HepG2 (cell line): Measurements from ENCODE around the gene AARSD1. TPM values are rescaled to one million over a fixed set of nuclear protein-coding genes. Genes with fewer than 3 reads are reported as not detected.

ENCODE experiments used
- HIVEP1 ChIP-seq: sonication (generic); formaldehyde crosslinking; IDR thresholded peaks from 2 replicates; pipeline ENCODE4 v1.4.0; 2020; ENCODE audit warnings: mild to moderate bottlenecking, missing genetic modification reagents
- MIER3 ChIP-seq: IDR thresholded peaks from 2 replicates; pipeline ENCODE4 v1.6.1; 2016; ENCODE audit warnings: missing compliant biosample characterization, borderline replicate concordance
- PRDM4 ChIP-seq: sonication (generic); formaldehyde crosslinking; IDR thresholded peaks from 2 replicates; pipeline ENCODE4 v1.9.0; 2021; ENCODE audit warnings: missing genetic modification reagents, borderline replicate concordance
- RBFOX2 ChIP-seq: fragments of 200-400 bp; formaldehyde crosslinking; IDR thresholded peaks from 2 replicates; pipeline ENCODE4 v1.6.1; 2017; ENCODE audit warnings: low read depth, mild to moderate bottlenecking, low read length
- RELA ChIP-seq: sonication (generic); formaldehyde crosslinking; IDR thresholded peaks from 2 replicates; pipeline ENCODE4 v1.4.0; 2020; ENCODE audit warnings: missing genetic modification reagents
- RNF2 ChIP-seq: fragments of 450-650 bp; conservative IDR thresholded peaks from 2 replicates; pipeline ENCODE4 v1.6.1; 2016; ENCODE audit warnings: low read depth
- SOX5 ChIP-seq: IDR thresholded peaks from 2 replicates; pipeline ENCODE4 v1.6.1; 2016; ENCODE audit warnings: borderline replicate concordance
- SP2 ChIP-seq: sonication (generic); formaldehyde crosslinking; IDR thresholded peaks from 2 replicates; pipeline ENCODE4 v1.5.1; 2020; ENCODE audit warnings: mild to moderate bottlenecking, missing genetic modification reagents
- ZNF142 ChIP-seq: sonication (generic); formaldehyde crosslinking; IDR thresholded peaks from 2 replicates; pipeline ENCODE4 v1.4.0; 2020; ENCODE audit warnings: missing genetic modification reagents
- ZNF337 ChIP-seq: sonication (generic); formaldehyde crosslinking; IDR thresholded peaks from 2 replicates; pipeline ENCODE4 v1.5.1; 2020; ENCODE audit warnings: missing genetic modification reagents, low read depth, mild to moderate bottlenecking, borderline replicate concordance
- ZNF414 ChIP-seq: sonication (generic); formaldehyde crosslinking; IDR thresholded peaks from 2 replicates; pipeline ENCODE4 v1.5.0; 2020; ENCODE audit warnings: missing genetic modification reagents
- ZNF451 ChIP-seq: sonication (generic); formaldehyde crosslinking; IDR thresholded peaks from 2 replicates; pipeline ENCODE4 v1.5.0; 2020; ENCODE audit warnings: mild to moderate bottlenecking, missing genetic modification reagents
- ZNF547 ChIP-seq: sonication (generic); formaldehyde crosslinking; IDR thresholded peaks from 2 replicates; pipeline ENCODE4 v1.5.1; 2020; ENCODE audit warnings: mild to moderate bottlenecking, missing genetic modification reagents
- ZNF552 ChIP-seq: sonication (generic); formaldehyde crosslinking; IDR thresholded peaks from 2 replicates; pipeline ENCODE4 v1.9.0; 2022; ENCODE audit warnings: missing genetic modification reagents, mild to moderate bottlenecking, borderline replicate concordance
- ZNF556 ChIP-seq: sonication (generic); formaldehyde crosslinking; IDR thresholded peaks from 2 replicates; pipeline ENCODE4 v1.4.0; 2020; ENCODE audit warnings: mild to moderate bottlenecking, missing genetic modification reagents, borderline replicate concordance
- ZNF724P ChIP-seq: sonication (generic); formaldehyde crosslinking; IDR thresholded peaks from 2 replicates; pipeline ENCODE4 v1.8.0; 2022; ENCODE audit warnings: missing genetic modification reagents, borderline replicate concordance
- ZNF790 ChIP-seq: sonication (generic); formaldehyde crosslinking; IDR thresholded peaks from 2 replicates; pipeline ENCODE4 v1.8.0; 2022; ENCODE audit warnings: missing genetic modification reagents, mild to moderate bottlenecking, borderline replicate concordance
- ZNF850 ChIP-seq: sonication (generic); formaldehyde crosslinking; conservative IDR thresholded peaks from 2 replicates; pipeline ENCODE4 v1.9.0; 2021; ENCODE audit warnings: mild to moderate bottlenecking, missing genetic modification reagents
- ZNF883 ChIP-seq: sonication (generic); formaldehyde crosslinking; IDR thresholded peaks from 2 replicates; pipeline ENCODE4 v1.5.1; 2020; ENCODE audit warnings: mild to moderate bottlenecking, missing genetic modification reagents; ENCODE audit errors: not compliant biosample characterization
- polyA plus RNA-seq, 8 experiments: library from polyadenylated mRNA; depleted of rRNA in 3 of 8; stranded (reverse) in 7 of 8; unstranded in 1 of 8; fragments of >200 nt; fragmentation: Illumina TruSeq in 4 of 8; extraction: Trizol in 4 of 8; gene quantifications; 2 replicates each; pipeline versions ENCODE4 v1.2.1 to v1.2.3, GENCODE V29; 2011 to 2016; ENCODE audit warnings: low read depth in 4 of 8, missing spikeins in 1 of 8, mixed read lengths in 1 of 8; ENCODE audit not compliant: insufficient read depth in 1 of 8
- total RNA-seq, 5 experiments: library from RNA; depleted of rRNA; stranded (reverse); fragments of >200 nt; fragmentation: Illumina TruSeq; extraction: Trizol; gene quantifications; 2 replicates each; pipeline ENCODE4 v1.2.3, GENCODE V29; 2016; ENCODE audit warnings: low read depth in 1 of 5

The AARSD1 gene
- total and polyA plus RNA-seq, 2 of the 13 experiments (the other 11 are each of a cell fraction or from before 2014, with no cell fraction given): 24.7 to 29.3 TPM

- TF ChIP-seq ZNF724P (CRISPR knock-in tag): peak; percentile 31; the same call in 1 of the 2 replicates
- TF ChIP-seq ZNF451: 0 out of 2 replicates have a peak, but pooled peaks have one; percentile 59
- TF ChIP-seq RNF2: peak; percentile 96
- peak; percentile 32; the same call in 1 of the 2 replicates for TF ChIP-seq ZNF414 (CRISPR knock-in tag)
- TF ChIP-seq SP2 (CRISPR knock-in tag): peak; percentile 51; the same call in 1 of the 2 replicates
- TF ChIP-seq SOX5 (CRISPR knock-in tag): no peak
- peak; percentile 84 for TF ChIP-seq ZNF547
- TF ChIP-seq MIER3 (CRISPR knock-in tag): peak; percentile 28; the same call in 1 of the 2 replicates
- no peak for TF ChIP-seq RELA (CRISPR knock-in tag)
- TF ChIP-seq ZNF850 (CRISPR knock-in tag): no peak
- TF ChIP-seq ZNF552: no peak
- TF ChIP-seq ZNF337 (CRISPR knock-in tag): peak; percentile 80; the same call in 1 of the 2 replicates
- TF ChIP-seq ZNF790: peak; percentile 92
- peak; percentile 73 for TF ChIP-seq RBFOX2
- TF ChIP-seq ZNF142 (CRISPR knock-in tag): 0 out of 2 replicates have a peak, but pooled peaks have one; percentile 28
- no peak for TF ChIP-seq ZNF556 (CRISPR knock-in tag)
- TF ChIP-seq ZNF883 (CRISPR knock-in tag): peak; percentile 89
- no peak for TF ChIP-seq PRDM4
- TF ChIP-seq HIVEP1: 0 out of 2 replicates have a peak, but pooled peaks have one; percentile 6
Observed at GRCh38 chr17:42980766-42981397, 16.6 kb upstream of the AARSD1 start (continued).
